GM19438 (cell line): ENCODE measurements around the gene RBL2.
"Not testable (repeated sequence)": the region's sequence is repeated elsewhere in the genome, so short reads cannot be mapped to it uniquely, and the experiment has no call there.

Experiments
- ATAC-seq: cut with Tn5 transposase; IDR thresholded peaks from one replicate; pipeline ENCODE4 v1.9.1; 2021; ENCODE audit warnings: low read depth; ENCODE audit not compliant: unreplicated experiment

Gene RBL2, protein sequence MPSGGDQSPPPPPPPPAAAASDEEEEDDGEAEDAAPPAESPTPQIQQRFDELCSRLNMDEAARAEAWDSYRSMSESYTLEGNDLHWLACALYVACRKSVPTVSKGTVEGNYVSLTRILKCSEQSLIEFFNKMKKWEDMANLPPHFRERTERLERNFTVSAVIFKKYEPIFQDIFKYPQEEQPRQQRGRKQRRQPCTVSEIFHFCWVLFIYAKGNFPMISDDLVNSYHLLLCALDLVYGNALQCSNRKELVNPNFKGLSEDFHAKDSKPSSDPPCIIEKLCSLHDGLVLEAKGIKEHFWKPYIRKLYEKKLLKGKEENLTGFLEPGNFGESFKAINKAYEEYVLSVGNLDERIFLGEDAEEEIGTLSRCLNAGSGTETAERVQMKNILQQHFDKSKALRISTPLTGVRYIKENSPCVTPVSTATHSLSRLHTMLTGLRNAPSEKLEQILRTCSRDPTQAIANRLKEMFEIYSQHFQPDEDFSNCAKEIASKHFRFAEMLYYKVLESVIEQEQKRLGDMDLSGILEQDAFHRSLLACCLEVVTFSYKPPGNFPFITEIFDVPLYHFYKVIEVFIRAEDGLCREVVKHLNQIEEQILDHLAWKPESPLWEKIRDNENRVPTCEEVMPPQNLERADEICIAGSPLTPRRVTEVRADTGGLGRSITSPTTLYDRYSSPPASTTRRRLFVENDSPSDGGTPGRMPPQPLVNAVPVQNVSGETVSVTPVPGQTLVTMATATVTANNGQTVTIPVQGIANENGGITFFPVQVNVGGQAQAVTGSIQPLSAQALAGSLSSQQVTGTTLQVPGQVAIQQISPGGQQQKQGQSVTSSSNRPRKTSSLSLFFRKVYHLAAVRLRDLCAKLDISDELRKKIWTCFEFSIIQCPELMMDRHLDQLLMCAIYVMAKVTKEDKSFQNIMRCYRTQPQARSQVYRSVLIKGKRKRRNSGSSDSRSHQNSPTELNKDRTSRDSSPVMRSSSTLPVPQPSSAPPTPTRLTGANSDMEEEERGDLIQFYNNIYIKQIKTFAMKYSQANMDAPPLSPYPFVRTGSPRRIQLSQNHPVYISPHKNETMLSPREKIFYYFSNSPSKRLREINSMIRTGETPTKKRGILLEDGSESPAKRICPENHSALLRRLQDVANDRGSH

DNA sequence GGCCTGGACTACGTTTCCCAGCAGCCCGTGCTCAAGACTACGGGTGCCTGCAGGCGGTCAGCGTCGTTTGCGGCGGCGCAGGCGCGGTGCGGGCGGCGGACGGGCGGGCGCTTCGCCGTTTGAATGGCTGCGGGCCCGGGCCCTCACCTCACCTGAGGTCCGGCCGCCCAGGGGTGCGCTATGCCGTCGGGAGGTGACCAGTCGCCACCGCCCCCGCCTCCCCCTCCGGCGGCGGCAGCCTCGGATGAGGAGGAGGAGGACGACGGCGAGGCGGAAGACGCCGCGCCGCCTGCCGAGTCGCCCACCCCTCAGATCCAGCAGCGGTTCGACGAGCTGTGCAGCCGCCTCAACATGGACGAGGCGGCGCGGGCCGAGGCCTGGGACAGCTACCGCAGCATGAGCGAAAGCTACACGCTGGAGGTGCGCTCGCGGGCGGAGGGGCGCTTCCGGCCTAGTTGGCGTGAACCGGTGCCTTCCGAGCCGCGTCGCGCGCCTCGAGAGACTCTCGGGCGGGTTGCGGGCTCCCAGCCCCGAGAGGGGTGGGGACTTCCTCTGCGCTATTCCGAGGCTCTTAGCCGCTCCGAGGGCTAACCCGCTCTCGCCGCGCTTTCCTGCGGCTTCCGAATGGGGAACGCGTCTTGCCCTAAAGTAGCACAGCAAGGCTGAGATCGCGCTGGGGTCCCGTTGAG, at the start of gene RBL2:
RBL2 (plus strand) TSS at position 95 of the 689 bp plus-strand sequence; CDS start at position 181, 86 bp downstream.
- peak; percentile 74 for ATAC-seq

DNA sequence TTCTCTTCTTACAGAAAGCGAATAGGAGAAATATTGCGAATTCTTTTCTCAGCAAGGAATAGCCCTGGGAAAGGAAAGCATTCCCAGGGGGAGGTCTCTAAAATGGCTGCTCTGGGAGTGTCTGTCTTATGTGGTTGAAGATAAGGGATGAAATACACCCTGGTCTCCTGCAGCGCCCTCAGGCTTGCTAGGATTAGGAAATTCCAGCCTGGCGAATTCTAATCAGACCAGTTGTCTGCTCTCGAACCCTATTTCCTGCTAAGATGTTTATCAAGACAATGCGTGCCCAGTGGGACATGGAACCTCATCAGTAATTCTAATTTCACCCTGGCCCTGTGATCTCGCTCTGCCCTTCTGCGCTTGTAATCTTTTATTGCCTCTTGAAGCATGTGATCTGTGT, 49.7 kb upstream of the RBL2 start:
- not testable (repeated sequence) for ATAC-seq

DNA sequence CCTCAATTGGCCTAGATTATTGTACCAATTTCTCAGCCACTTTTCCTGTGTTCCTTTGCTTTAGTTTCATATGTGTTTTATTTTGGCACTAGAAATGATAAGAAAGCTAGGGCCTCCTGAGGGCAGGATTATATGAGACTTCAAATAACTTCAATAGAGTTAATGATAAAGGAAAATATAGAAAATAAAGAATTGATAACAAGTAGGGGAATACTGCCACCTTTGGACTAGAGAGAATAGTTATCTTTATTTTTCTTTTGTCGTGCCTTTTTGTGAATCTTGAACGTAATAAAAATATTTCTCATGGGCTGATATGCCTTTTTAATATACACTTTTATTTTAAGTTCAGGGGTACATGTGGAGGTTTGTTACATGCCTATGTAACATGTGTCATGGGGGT, 29.3 kb upstream of the RBL2 start:
- no peak for ATAC-seq

DNA sequence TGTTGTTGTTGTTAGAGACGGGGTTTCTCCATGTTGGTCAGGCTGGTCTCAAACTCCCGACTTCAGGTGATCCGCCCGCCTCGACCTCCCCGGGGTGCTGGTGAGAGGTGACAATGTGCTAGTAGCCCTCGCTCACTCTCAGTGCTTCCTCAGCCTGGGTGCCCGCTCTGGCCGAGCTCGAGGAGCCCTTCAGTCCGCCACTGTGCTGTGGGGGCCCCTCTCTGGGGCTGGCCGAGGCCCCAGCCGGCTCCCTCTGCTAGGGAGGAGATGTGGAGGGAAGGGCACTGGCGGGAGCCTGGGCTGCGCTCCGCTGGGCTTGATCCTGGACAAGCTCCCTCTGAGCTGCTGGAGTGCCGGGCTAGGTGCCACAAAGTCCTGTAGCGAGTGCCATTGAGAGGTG, 21.7 kb upstream of the RBL2 start:
- ATAC-seq: no peak

DNA sequence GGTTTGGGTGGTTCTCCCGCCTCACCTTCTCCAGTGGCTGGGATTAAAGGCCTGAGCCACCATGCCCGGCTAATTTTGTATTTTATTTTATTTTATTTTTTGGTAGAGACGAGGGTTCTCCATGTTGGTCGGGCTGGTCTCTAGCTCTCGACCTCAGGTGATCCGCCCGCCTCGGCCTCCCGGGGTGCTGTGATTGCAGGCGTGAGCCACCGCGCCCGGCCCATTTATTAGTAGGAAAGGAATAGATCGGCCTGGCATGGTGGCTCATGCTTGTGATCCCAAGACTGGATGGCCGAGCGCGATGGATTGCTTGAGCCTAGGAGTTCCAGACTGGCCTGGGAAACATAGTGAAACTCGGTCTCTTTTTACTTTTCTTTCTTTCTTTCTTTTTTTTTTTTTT, 20.4 kb upstream of the RBL2 start:
- no peak for ATAC-seq

DNA sequence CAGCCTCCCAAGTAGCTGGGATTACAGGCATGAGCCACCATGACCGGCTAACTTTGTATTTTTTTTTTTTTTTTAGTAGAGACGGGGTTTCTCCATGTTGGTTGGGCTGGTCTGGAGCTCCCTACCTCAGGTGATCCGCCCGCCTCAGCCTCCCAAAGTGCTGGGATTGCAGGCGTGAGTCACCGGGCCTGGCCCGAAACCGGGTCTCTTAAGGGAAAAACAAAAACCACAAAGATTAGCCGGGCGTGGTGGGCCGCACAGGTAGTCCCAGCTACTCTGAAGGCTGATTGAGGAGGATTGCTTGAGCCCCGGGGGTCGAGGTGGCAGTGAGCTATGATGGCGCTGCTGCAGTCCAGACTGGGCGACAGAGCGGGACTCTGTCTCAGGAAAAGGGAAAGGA, 19.9 kb upstream of the RBL2 start:
- no peak for ATAC-seq

DNA sequence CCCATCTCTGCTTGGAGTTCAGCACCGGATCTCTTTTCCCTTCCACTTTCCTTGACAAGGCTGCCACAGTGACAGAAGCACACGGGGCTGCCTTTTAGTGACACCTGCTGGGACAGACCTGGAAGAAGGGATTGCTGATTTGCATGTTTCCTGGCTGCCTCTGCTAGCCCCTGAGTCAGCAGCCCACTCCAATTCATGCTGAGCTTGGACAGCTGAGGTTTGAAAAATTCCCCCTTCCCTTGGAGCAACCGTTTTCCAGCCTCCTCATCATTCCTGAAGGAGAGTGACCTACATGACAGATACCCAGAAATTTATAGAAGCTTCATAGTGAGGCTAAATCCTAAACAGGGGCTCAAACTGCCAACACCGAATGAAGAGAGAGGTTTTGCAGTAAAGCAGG, 18.8 kb upstream of the RBL2 start:
- ATAC-seq: no peak

DNA sequence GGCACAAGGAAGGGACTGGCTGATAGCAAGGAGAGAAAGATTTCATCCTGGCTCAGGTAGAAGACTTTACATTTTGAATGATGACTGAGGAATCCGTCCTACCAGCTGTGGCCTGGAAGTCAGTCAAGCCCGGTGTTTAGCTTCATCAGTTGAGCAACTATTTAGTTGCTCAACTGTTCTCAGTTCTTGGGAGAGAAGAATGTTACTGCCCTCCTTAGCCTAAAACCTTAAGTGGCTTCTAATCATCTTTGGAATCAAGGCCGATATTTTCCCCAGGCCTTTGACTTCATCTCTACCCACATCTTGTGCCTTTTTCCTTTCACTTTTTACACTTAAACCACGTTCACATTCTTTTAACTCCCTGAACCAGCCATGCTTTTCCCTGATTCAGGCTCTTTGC, 17.3 kb upstream of the RBL2 start:
- no peak for ATAC-seq

DNA sequence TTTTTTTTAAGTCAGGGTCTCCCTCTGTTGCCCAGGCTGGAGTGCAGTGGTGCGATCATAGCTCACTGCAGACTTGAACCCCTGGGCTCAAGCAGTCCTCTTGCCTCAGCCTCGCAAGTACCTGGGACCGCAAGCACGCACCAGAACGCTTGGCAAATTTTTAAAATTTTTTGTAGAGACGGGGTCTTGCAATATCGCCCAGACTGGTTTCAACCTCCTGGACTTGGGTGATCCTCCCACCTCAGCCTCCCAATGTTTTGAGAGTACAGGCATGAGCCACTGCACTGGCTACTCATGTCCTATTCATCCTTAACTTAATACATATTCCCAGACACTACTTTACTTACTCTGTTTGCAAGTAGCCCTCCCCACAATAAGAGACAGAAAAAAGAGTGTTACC, 16.3 kb upstream of the RBL2 start:
- ATAC-seq: no peak

DNA sequence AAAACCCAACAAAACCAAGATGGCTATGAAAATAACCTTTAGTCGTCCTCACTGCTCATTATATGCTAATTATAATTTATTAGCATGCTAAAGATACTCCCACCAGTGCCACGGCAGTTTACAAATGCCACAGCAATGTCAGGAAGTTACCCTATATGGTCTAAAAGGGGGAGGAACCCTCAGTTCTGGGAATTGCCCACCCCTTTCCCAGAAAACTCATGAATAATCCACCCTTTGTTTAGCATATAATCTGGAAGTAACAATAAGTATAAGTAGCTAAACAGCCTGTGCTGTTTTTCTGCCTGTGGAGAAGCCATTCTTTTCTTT, 14.9 kb upstream of the RBL2 start:
- not testable (repeated sequence) for ATAC-seq

DNA sequence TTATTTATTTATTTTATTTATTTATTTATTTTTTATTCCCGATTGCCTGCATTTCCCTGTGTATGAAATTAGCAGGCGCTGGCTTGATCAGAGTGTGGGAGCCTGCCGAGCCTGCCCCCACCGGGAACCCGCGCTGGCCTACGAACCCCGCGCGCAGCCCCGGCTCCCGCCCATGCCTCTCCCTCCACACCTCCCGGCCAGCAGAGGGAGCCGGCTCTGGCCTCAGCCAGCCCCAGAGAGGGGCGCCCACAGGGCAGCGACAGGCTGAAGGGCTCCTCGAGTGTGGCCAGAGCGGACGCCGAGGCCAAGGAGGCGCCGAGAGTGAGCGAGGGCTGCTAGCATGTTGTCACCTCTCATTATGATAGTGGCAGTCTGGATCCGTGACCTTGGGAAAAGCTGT, 13.0 kb upstream of the RBL2 start:
- ATAC-seq: no peak

DNA sequence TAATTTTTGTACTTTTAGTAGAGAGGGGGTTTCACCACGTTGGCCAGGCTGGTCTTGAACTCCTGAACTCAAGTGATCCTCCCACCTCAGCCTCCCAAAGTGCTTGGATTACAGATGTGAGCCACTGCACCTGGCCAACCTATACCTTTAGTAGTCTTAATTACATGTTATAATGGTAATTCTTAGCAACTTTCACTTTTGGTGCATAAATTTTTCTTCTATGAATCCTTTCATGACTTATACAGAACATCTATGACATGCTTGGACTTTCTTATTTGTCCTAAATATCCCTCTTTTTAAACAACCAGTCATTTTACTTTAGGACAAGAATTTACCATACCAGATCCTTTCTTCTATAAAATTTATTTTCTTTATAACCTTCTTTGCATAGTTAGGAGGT, 10.3 kb upstream of the RBL2 start:
- not testable (repeated sequence) for ATAC-seq

DNA sequence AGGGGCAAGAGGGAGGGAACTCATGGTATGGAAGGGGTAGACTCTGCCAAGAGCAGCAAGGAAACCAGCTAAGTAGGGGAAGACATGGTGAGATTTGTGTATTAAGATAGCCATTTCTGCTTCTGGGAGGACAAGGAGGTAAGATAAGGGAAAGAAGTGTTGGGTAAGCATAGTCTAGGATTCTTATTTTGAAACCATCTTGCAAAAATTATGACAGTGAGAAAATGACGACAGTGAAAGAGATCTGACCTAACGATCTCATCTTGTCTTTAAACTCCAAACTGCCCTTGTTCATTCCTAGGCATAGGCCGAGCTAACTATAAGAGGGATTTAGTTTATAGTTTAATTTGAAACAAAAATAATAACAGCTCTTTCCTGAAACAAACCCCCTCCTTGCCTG, 5.6 kb upstream of the RBL2 start:
- ATAC-seq: no peak

DNA sequence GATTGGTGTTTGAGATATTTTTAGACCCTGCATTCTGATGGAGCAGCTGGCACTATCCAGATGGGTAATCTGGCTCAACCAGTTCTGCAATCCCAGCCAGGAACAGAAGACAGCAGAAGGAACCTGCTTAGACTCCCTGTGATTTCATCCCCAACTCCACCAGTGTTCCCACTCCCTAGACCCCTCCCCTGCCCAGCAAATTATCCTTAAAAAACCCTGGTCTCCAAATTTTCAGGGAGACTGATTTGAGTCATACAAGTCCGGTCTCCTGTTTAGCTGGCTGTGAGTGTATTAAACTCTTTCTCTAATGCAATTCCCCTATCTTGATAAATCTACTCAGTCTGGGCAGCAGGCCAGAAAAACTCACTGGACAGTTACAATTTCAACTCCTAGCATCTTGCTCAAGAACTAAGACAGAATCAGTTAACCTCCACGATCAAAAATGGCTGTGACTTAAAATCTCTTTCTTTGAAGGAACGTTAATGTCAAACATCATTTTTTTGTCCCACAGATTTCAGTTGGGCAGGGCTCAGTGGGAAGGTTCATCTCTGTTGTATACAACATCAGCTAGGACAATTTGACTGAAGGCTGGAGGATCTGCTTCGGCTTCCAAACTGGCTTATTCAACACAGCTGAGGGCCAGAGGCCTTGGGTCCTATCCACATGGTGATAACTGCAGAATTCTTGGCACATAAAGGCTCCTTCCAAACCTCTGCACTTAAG, 4.9 kb upstream of the RBL2 start:
- no peak for ATAC-seq

DNA sequence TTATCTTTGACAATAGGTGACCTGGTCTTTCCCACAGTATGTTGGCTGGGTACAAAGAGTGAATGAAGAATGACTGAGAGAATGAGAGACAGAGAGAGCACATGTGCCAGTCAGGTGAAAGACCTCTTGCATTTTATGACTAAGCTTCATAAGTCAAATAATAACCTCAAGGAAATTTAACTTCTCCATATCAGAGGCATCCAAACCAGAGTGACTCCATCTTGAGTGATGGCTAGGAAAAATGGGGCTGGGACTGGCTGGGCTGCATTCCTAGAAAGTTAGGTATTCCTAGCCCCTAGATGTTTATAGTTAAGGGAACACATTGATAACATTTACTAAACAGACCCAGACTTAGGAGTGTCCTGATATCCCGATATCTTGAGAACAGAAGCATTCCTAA, 3.9 kb upstream of the RBL2 start:
- ATAC-seq: no peak

DNA sequence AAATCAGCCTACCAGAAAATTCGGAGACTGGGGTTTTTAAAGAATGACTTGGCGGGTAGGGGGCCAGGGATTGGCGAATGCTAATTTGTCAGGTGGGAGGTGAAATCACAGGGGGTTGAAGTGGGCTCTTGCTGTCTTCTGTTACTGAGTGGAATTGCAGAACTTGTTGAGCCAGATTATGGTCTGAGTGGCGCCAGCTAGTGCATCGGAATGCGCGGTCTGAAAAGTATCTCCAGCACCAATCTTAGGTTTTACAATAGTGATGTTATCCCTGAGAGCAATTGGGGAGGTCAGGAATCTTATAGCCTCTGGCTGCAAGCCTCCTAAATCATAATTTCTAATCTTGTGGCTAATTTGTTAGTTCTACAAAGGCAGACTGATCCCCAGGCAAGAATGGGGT, 762 bp upstream of the RBL2 start:
- no peak for ATAC-seq

DNA sequence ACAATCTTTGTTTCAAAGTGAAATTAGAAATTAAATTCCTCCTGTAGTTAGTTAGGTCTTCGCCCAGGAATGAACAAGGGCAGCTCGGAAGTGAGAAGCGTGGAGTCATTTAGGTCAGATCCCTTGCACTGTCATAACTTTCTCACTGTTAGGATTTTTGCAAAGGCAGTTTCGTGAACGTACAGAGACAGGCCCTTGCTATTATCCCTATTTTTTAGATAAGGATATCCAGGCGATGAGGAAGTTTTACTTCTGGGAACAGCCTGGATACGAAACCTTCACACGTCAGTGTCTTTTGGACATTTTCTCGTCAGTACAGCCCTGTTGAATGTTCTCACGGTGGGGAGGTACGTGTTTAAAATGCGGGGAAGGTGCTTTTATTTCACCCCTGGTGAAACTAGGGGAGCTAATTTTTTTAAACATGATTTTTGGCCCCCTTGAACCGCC, 318 bp upstream of the RBL2 start:
- ATAC-seq: no peak

DNA sequence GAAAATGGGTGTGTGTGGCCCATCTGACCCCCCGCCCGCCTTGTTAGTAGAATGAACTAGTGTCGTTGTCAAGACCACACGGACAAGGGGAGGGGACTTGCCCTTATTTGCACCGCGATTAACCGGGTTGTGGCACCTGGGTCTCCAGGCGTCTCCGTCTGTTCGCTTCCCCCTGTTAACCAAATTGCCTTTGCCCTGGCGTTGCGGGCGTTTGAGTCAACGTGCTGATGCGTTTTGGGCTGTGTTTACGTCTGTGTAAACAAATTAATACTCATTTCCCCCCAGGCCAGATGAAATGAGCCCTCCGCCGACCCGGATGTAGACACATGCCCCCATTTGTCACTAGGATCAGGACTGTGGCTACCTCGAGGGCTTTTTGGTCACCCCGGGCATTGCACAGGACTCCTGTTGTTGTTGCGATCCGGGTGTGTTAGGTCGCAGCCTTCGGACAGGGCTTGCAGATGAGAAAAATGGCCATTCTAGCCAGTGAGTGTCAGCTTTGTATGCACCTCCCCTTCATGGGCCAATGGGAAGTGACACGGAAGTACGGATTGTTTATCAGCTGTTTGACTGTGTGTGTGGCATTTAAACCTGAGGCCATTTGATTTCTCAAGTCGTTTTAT, 906 bp downstream of the RBL2 start:
- peak; percentile 79 for ATAC-seq

DNA sequence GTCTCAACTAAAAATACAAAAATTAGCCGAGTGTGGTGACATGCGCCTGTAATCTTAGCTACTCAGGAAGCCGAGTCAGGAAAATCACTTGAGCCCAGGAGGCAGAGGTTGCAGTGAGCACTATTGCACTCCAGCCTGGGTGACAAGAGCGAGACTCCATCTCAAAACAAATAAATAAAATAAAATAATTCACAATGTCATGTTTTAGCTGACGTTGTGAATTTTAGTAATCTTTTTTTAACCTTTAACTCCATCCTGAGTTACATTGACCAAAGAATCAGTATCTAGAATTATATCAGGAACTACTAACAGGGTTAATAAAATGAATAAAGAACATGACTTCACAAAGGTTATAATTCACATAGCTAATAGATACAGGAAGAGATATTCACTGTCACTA, 5.9 kb downstream of the RBL2 start:
- no peak for ATAC-seq

DNA sequence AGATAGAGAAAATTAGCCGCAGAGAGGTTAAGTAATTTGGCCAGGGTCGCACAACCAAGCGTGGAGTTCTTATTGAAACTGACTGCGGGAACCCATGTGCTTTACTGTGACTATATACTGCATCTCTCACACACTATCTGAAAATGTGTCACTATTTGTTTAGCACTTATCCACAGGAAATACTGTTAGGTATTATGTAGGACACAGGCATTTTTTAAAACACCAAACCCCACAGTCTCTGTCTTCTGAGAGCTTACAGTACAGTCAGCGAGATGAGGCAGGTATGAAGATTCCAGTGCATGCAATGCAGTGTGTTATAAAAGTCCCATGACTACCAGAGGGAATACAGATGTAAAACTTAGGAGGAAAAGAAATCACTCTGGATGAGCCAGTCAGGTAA, 11.3 kb downstream of the RBL2 start:
- no peak for ATAC-seq
